Neural cell (in vitro differentiated cells): ENCODE measurements around the gene LPCAT4. TPM values are rescaled to one million over a fixed set of nuclear protein-coding genes. Genes with fewer than 3 reads are reported as not detected.

ENCODE experiments used
- H2AFZ ChIP-seq: fragments of 200-600, 300-800 bp; sonication (generic), shearing (Covaris generic); 2 replicates; pipeline ENCODE4 v1.6.0; 2014; ENCODE audit warnings: low read depth, mild to moderate bottlenecking, antibody characterized with exemption, low read length, moderate library complexity
- H3F3A ChIP-seq: fragments of 200-600 bp; shearing (Covaris generic); 2 replicates; pipeline ENCODE4 v1.6.1; 2016; ENCODE audit warnings: mild to moderate bottlenecking, moderate library complexity, mixed read lengths, antibody characterized with exemption, low read length; ENCODE audit not compliant: insufficient read depth, poor library complexity, severe bottlenecking
- H3K27ac ChIP-seq: fragments of 200-600, 300-800 bp; sonication (generic), shearing (Covaris generic); 2 replicates; pipeline ENCODE4 v1.5.1; 2014; ENCODE audit warnings: mild to moderate bottlenecking, low read length, moderate library complexity
- H3K27me3 ChIP-seq: fragments of 300-800, 200-600 bp; sonication (generic), shearing (Covaris generic); 2 replicates; pipeline ENCODE4 v1.6.0; 2014; ENCODE audit warnings: mild to moderate bottlenecking, low read depth, low read length, moderate library complexity; ENCODE audit not compliant: insufficient read depth
- H3K36me3 ChIP-seq: fragments of 300-800, 200-600 bp; sonication (generic), shearing (Covaris generic); 2 replicates; pipeline ENCODE4 v1.5.1; 2014; ENCODE audit warnings: mild to moderate bottlenecking, antibody characterized with exemption, low read length, moderate library complexity; ENCODE audit not compliant: insufficient read depth
- H3K4me2 ChIP-seq: fragments of 300-800, 200-600 bp; sonication (generic), shearing (Covaris generic); 2 replicates; pipeline ENCODE4 v1.6.0; 2014; ENCODE audit warnings: mild to moderate bottlenecking, low read length
- H3K4me3 ChIP-seq: fragments of 300-800, 200-600 bp; sonication (generic), shearing (Covaris generic); 2 replicates; pipeline ENCODE4 v1.5.1; 2014; ENCODE audit warnings: mild to moderate bottlenecking, low read length, moderate library complexity
- H3K79me2 ChIP-seq: fragments of 200-600 bp; shearing (Covaris generic); replicated peaks from 2 replicates; pipeline ENCODE4 v1.6.0; 2014; ENCODE audit warnings: mild to moderate bottlenecking, low read length, moderate library complexity; ENCODE audit not compliant: insufficient read depth
- H3K9ac ChIP-seq: fragments of 300-800, 200-600 bp; sonication (generic), shearing (Covaris generic); 2 replicates; pipeline ENCODE4 v1.6.1; 2016; ENCODE audit warnings: mild to moderate bottlenecking, low read length, mixed read lengths
- H3K9me2 ChIP-seq: fragments of 200-600 bp; shearing (Covaris generic); 2 replicates; pipeline ENCODE4 v1.6.1; 2016; ENCODE audit warnings: mild to moderate bottlenecking, low read length, mixed read lengths; ENCODE audit not compliant: insufficient read depth
- H3K9me3 ChIP-seq: fragments of 200-600, 300-800 bp; sonication (generic), shearing (Covaris generic); 2 replicates; pipeline ENCODE4 v1.6.1; 2016; ENCODE audit warnings: mild to moderate bottlenecking, mixed run types, low read length, moderate library complexity, mixed read lengths
- H4K20me1 ChIP-seq: fragments of 200-600 bp; shearing (Covaris generic); 2 replicates; pipeline ENCODE4 v1.6.1; 2016; ENCODE audit warnings: mild to moderate bottlenecking, mixed run types; ENCODE audit not compliant: insufficient read depth
- CTCF ChIP-seq: fragments of 450-650 bp; IDR thresholded peaks from 2 replicates; pipeline ENCODE4 v1.5.1; 2014; ENCODE audit warnings: antibody characterized with exemption, mild to moderate bottlenecking, moderate library complexity; ENCODE audit not compliant: poor library complexity, severe bottlenecking
- EP300 ChIP-seq: fragments of 450-650 bp; conservative IDR thresholded peaks from 2 replicates; pipeline ENCODE4 v1.6.1; 2014; ENCODE audit warnings: antibody characterized with exemption, mild to moderate bottlenecking, moderate library complexity; ENCODE audit not compliant: poor library complexity, severe bottlenecking
- EZH2 ChIP-seq: fragments of 200-600, 300-800 bp; shearing (Covaris generic), sonication (generic); IDR thresholded peaks from 2 replicates; pipeline ENCODE4 v1.6.1; 2014; ENCODE audit warnings: antibody characterized with exemption, low read length, borderline replicate concordance, mild to moderate bottlenecking; ENCODE audit not compliant: insufficient read depth, poor library complexity, severe bottlenecking
- MXI1 ChIP-seq: fragments of 450-650 bp; conservative IDR thresholded peaks from 2 replicates; pipeline ENCODE4 v1.6.1; 2014; ENCODE audit warnings: antibody characterized with exemption, mild to moderate bottlenecking; ENCODE audit not compliant: poor library complexity, severe bottlenecking
- POLR2AphosphoS5 ChIP-seq: IDR thresholded peaks from 2 replicates; pipeline ENCODE4 v1.6.1; 2012
- RAD21 ChIP-seq: fragments of 450-650 bp; conservative IDR thresholded peaks from 2 replicates; pipeline ENCODE4 v1.6.1; 2014; ENCODE audit warnings: antibody characterized with exemption, mild to moderate bottlenecking, moderate library complexity
- REST ChIP-seq: IDR thresholded peaks from 2 replicates; pipeline ENCODE4 v1.6.1; 2012; ENCODE audit warnings: borderline replicate concordance
- SMC3 ChIP-seq: fragments of 450-650 bp; conservative IDR thresholded peaks from 2 replicates; pipeline ENCODE4 v1.6.1; 2014; ENCODE audit warnings: antibody characterized with exemption, mild to moderate bottlenecking, moderate library complexity; ENCODE audit not compliant: poor library complexity
- TAF1 ChIP-seq: IDR thresholded peaks from 2 replicates; pipeline ENCODE4 v1.6.1; 2012; ENCODE audit warnings: low read depth
- polyA plus RNA-seq: library from polyadenylated mRNA; depleted of rRNA; stranded (reverse); fragments of >200 nt; gene quantifications from 2 replicates; pipeline ENCODE4 v1.2.3, GENCODE V29; 2014

LPCAT4 gene
- polyA plus RNA-seq, 1 donor from 2014 or later = 76.7 TPM

GRCh38 chr15:34355241-34355640, 11.8 kb downstream of the LPCAT4 start:
- H3K27me3 ChIP-seq = no peaks in the 10 kb centered on the region
- no peak overlapping the region for H3K9ac ChIP-seq
- no peak overlapping the region for H2AFZ ChIP-seq
- H3K4me2 ChIP-seq = no peak overlapping the region
- TF ChIP-seq MXI1 (no peak), TAF1 (no peak), POLR2AphosphoS5 (no peak), SMC3 (no peak), RAD21 (no peak), REST (no peak), CTCF (no peak), EP300 (no peak), EZH2 (no peak)
- no peaks in the 10 kb centered on the region for H3K79me2 ChIP-seq
- no peaks in the 10 kb centered on the region for H3F3A ChIP-seq
- H3K4me3 ChIP-seq = no peak overlapping the region
- H3K27ac ChIP-seq = no peak overlapping the region
- no peaks in the 10 kb centered on the region for H4K20me1 ChIP-seq
- H3K36me3 ChIP-seq = peaks cover 3% of the 10 kb centered on the region
- no peaks in the 10 kb centered on the region for H3K9me3 ChIP-seq
- no peaks in the 10 kb centered on the region for H3K9me2 ChIP-seq

- Histone ChIP-seq H2AFZ (no peak overlapping the region), H3K4me3 (no peak overlapping the region), H3K4me2 (no peak overlapping the region), H3F3A (no peaks in the 10 kb centered on the region), H3K9me3 (no peaks in the 10 kb centered on the region), H3K9me2 (no peaks in the 10 kb centered on the region), H3K36me3 (peaks cover under 1% of the 10 kb centered on the region), H3K9ac (no peak overlapping the region), H4K20me1 (no peaks in the 10 kb centered on the region), H3K27me3 (no peaks in the 10 kb centered on the region), H3K27ac (no peak overlapping the region), H3K79me2 (no peaks in the 10 kb centered on the region)
- no peak for TF ChIP-seq RAD21
- TF ChIP-seq REST = no peak
- no peak for TF ChIP-seq POLR2AphosphoS5
- TF ChIP-seq EZH2 = no peak
- TF ChIP-seq TAF1 = no peak
- TF ChIP-seq CTCF = no peak
- TF ChIP-seq EP300 = no peak
- no peak for TF ChIP-seq SMC3
- no peak for TF ChIP-seq MXI1
These were observed 12.7 kb downstream of the LPCAT4 start for GRCh38 chr15:34354286-34354685.
